Activated naive CD8-positive, alpha-beta T cell treated with anti-CD3 and anti-CD28 coated beads, Interleukin-2, amount 10 ng/mL, durations not matched to agents 7 days and 5 days (primary cell): Measurements from ENCODE around the gene PTPRJ. TPM values are rescaled to one million over a fixed set of nuclear protein-coding genes. Genes with fewer than 3 reads are reported as not detected.

Experiments used
- ATAC-seq: fragments of 150-1000 bp; cut with Tn5 transposase; one replicate; pipeline ENCODE4 v1.10.0; 2021; ENCODE audit warnings: low read depth, moderate library complexity
- POLR2A ChIA-PET: fragments of 350-600 bp; sonication (Branson Sonifier 250); formaldehyde crosslinking; loops from one replicate; lab custom pipeline; 2021; ENCODE audit warnings: antibody characterized with exemption; lab: Charles Lee
- DNase-seq: peaks from one replicate; pipeline ENCODE4 v3.0.0; 2021
- H3K27ac Mint-ChIP-seq: one replicate; pipeline ENCODE4 v1.8.0; 2022; ENCODE audit warnings: mild to moderate bottlenecking, mixed read lengths
- H3K27me3 Mint-ChIP-seq: one replicate; pipeline ENCODE4 v1.8.0; 2022; ENCODE audit warnings: mild to moderate bottlenecking, moderate library complexity, mixed read lengths
- H3K36me3 Mint-ChIP-seq: one replicate; pipeline ENCODE4 v1.8.0; 2021; ENCODE audit warnings: mild to moderate bottlenecking, mixed read lengths
- H3K4me1 Mint-ChIP-seq: one replicate; pipeline ENCODE4 v1.8.0; 2021; ENCODE audit warnings: mixed read lengths
- H3K4me3 Mint-ChIP-seq: one replicate; pipeline ENCODE4 v1.8.0; 2022; ENCODE audit warnings: mild to moderate bottlenecking, moderate library complexity, mixed read lengths
- H3K9me3 Mint-ChIP-seq: one replicate; pipeline ENCODE4 v1.8.0; 2021; ENCODE audit warnings: mixed read lengths
- total RNA-seq, 2 experiments: library from RNA; stranded (reverse); gene quantifications; one replicate each; pipeline ENCODE4 v1.2.3, GENCODE V29; 2021

The PTPRJ gene
- total RNA-seq, 2 experiments from 2014 or later = 51.5 to 53.5 TPM

DNA sequence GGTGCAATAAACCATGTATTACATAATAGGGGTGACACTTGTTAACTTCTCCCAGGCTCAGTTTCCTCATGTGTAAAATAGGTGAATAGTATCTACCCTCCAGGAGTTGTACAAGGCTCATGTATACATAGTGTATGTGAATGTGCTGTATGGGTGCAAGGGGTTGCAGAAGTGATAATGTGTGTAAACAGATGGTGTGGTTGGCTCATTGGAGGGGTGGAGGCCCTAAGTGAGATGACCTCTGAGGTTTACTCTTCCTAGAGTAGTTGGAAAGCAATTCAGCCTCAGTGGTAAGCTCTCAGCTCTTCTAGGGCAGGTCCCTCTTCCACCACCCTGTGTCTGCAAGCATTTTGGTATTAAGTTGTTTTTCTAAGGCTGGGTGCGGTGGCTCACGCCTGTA lies 102.4 kb downstream of the PTPRJ start:
- DNase-seq (no peak), ATAC-seq (no peak)
- H3K27me3 Mint-ChIP-seq = no peaks in the 10 kb centered on the region
- peaks cover 35% of the 10 kb centered on the region for H3K4me1 Mint-ChIP-seq
- peaks cover 24% of the 10 kb centered on the region for H3K36me3 Mint-ChIP-seq
- H3K27ac Mint-ChIP-seq = no peak overlapping the region
- H3K9me3 Mint-ChIP-seq = no peaks in the 10 kb centered on the region
- no peak overlapping the region for H3K4me3 Mint-ChIP-seq
- POLR2A ChIA-PET = interaction anchor here (0.8 kb wide), 1 partner anchor 27 kb away, joined by 3 read pairs; no protein-coding TSS in a partner anchor

DNA sequence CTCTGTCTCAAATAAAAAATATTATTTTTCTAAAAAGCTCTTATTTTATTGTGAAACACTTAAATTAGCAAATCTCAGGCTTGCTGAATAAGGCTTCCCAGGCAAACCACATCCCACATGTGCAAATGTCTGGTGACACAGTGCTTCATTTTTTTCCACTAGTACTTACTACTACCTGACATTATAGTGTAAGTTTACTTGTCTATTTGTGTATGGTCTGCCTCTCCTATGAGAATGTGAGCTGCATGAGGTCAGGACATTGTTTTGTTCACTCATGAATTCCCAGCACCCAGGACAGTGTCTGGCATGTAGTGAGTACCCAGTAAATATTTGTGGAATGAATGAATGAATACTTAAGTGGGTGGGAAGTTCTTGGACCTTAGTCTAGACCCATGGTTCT lies 103.1 kb downstream of the PTPRJ start:
- Mint-ChIP-seq H3K36me3 (peaks cover 19% of the 10 kb centered on the region), H3K27ac (no peak overlapping the region), H3K4me3 (no peak overlapping the region), H3K27me3 (no peaks in the 10 kb centered on the region), H3K9me3 (no peaks in the 10 kb centered on the region), H3K4me1 (peaks cover 31% of the 10 kb centered on the region)
- no peak for ATAC-seq
- no peak for DNase-seq
- POLR2A ChIA-PET = interaction anchor here (0.6 to 0.8 kb wide), 2 partner anchors 21 to 27 kb away, joined by 3 to 6 read pairs; no protein-coding TSS in a partner anchor

DNA sequence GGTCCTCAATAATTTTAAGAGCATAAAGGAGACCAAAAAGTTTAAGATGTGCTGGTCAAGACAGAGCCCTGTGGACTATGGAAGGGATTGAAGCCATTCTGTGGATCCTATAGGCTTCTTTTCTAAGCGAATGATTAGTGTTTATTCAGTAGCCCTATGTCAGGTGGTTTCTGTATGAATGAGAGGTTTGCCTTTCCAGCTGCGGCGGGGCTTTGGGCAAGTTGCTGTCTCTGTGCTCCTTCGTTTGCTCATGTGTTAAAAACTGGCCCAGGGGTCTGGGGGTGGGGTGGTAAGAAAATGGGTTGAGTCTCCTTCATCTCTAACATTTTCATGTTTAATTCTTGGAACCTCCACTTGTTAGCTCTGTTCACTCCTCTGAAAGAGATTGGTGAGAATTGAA lies 105.3 kb downstream of the PTPRJ start:
- DNase-seq = no peak
- H3K36me3 Mint-ChIP-seq = peaks cover 12% of the 10 kb centered on the region
- POLR2A ChIA-PET = no interaction called here
- H3K9me3 Mint-ChIP-seq = no peaks in the 10 kb centered on the region
- no peaks in the 10 kb centered on the region for H3K27me3 Mint-ChIP-seq
- H3K4me1 Mint-ChIP-seq = peaks cover 32% of the 10 kb centered on the region
- no peak overlapping the region for H3K4me3 Mint-ChIP-seq
- no peak overlapping the region for H3K27ac Mint-ChIP-seq
- no peak for ATAC-seq

DNA sequence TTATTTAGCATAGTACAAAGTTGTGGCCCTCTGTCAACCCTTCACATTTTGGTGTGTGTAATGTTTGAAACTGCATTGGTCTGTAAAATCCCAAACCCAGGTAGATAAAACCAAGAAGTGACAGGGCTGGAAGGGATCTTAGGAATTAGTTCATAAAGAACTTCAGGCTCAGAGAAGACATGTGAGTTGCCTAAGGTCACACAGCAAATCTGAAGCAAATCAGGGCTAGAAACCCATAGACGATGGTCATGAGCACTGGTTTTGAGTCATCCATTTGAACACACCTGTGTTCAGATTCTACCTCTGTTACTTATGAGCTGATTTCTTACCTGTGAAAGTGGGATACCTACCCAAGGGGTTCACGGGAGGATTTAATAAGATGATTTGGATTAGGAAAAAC lies 107.1 kb downstream of the PTPRJ start:
- H3K4me1 Mint-ChIP-seq = peaks cover 25% of the 10 kb centered on the region
- no peaks in the 10 kb centered on the region for H3K9me3 Mint-ChIP-seq
- H3K36me3 Mint-ChIP-seq = peaks cover 9% of the 10 kb centered on the region
- no peak for DNase-seq
- no peak overlapping the region for H3K4me3 Mint-ChIP-seq
- POLR2A ChIA-PET = no interaction called here
- ATAC-seq = no peak
- no peak overlapping the region for H3K27ac Mint-ChIP-seq
- no peaks in the 10 kb centered on the region for H3K27me3 Mint-ChIP-seq

DNA sequence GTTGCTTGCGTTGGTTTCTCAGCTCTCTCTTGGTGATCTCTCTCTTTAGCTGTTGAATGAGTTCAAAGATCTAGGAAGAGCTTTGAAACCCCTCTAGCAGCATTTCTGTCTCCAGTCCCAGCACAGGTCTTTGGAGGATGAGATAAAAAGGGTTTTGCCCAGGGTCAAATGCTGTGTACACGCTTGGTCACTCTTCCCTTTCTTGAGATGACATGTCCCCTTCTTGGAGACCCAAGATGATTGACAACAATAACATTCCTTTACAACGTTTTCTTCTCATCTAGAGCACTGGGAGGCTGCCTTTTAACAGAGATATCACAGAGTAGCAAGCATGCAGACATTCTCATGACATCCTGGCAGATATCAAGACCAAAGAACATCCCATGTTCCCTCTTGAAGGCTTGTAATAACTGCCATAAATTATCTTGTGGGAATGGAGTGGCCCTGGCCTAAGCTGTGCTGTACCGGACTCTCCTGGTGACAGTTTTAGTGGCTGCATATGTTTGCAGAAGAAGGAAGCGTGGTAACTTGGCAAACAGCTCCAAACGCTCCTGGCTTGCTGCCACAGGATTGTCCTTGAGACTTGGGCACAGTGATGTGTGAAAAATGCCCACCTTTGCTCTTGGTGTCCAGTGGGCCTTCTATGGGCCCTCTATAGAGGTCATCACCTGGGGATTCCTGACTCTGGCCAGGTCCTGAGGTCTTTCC lies 107.8 kb downstream of the PTPRJ start:
- peaks cover 9% of the 10 kb centered on the region for H3K36me3 Mint-ChIP-seq
- POLR2A ChIA-PET = interaction anchor here (0.6 kb wide), 1 partner anchor 696 kb away, joined by 6 read pairs; no protein-coding TSS in a partner anchor
- ATAC-seq = no peak
- DNase-seq = no peak
- H3K9me3 Mint-ChIP-seq = no peaks in the 10 kb centered on the region
- peaks cover 22% of the 10 kb centered on the region for H3K4me1 Mint-ChIP-seq
- H3K27ac Mint-ChIP-seq = no peak overlapping the region
- no peaks in the 10 kb centered on the region for H3K27me3 Mint-ChIP-seq
- H3K4me3 Mint-ChIP-seq = no peak overlapping the region

DNA sequence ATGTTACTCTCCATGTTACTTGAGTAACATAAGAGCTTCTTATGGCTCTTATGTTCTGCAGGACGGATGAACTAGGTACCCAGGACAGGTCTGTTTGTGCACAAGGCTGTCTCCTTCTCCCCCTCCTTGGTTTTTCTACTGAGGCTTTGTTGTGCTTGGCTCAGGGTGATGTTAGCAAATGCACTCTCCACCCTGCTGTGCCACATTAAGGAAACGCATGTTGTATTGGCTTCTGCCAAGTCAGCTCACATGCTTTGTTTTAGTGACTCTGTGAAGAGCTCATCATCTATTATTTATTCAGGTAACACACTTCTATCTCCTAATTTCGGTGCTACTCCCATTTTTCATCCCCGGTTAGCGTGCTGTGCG lies 108.3 kb downstream of the PTPRJ start:
- H3K27ac Mint-ChIP-seq = no peak overlapping the region
- DNase-seq = no peak
- peaks cover 7% of the 10 kb centered on the region for H3K36me3 Mint-ChIP-seq
- ATAC-seq = no peak
- no peaks in the 10 kb centered on the region for H3K27me3 Mint-ChIP-seq
- no peaks in the 10 kb centered on the region for H3K9me3 Mint-ChIP-seq
- no peak overlapping the region for H3K4me3 Mint-ChIP-seq
- peaks cover 19% of the 10 kb centered on the region for H3K4me1 Mint-ChIP-seq
- POLR2A ChIA-PET = interaction anchor here (0.6 kb wide), 1 partner anchor 696 kb away, joined by 6 read pairs; no protein-coding TSS in a partner anchor

DNA sequence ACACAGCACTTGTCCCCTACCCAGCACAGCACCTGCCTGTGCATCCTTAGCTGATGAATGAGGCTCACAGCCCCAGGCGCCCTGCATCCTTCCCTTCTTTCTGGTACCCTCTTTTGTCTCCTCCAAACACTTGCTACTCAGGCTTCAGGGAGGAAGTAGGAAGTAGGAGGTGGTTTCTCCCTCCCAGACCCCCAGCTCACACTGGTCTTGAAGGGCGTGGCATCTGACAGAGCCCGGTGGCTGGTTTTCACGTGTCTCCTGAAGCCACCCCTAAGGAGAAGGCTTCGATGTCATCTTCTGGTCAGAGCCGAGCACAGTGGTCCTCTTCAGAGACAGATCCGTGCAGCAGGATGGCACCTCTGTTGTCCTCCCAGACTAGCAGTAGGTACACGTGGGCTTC lies 109.8 kb downstream of the PTPRJ start:
- Mint-ChIP-seq H3K27me3 (no peaks in the 10 kb centered on the region), H3K27ac (peak overlapping the region; percentile 4), H3K9me3 (no peaks in the 10 kb centered on the region), H3K36me3 (peaks cover 5% of the 10 kb centered on the region), H3K4me3 (no peak overlapping the region), H3K4me1 (peaks cover 27% of the 10 kb centered on the region)
- POLR2A ChIA-PET = interaction anchor here (0.6 kb wide), 1 partner anchor 207 kb away, joined by 3 read pairs; no protein-coding TSS in a partner anchor
- no peak for DNase-seq
- ATAC-seq = peak; percentile 26

DNA sequence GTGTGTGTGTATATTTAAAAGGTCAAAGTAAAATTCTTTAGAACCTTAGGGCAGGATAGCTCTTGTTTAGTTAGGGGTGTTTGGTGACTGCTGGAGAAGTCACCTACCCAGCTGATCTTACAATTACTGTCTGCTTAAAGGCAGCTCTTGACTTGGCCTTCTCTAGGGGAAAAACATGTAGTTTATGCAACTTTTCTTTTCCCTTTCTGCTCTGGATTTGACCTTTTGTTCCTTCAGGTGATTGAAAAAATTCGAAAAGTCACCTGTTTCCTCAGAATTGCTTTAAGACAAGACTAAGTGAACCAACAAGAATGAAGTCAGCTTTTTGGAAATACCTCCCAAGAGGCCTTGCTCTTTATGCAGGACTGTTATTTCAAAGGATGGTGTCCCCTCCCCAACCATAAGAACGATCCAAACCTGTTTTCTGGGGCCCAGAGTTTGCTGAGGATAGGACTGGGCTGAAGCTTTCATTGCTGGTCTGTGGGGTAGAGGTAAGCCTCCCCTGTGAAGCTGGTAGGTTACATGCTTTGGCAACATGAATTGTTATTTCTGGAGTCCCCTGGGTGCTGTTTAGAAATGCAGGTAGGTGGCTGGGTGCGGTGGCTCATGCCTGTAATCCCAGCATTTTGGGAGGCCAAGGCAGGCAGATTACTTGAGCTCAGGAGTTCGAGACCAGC lies 111.2 kb downstream of the PTPRJ start:
- Mint-ChIP-seq H3K4me1 (peaks cover 33% of the 10 kb centered on the region), H3K27me3 (no peaks in the 10 kb centered on the region), H3K4me3 (no peak overlapping the region), H3K27ac (no peak overlapping the region), H3K36me3 (peaks cover 6% of the 10 kb centered on the region), H3K9me3 (no peaks in the 10 kb centered on the region)
- ATAC-seq (no peak), DNase-seq (no peak)
- POLR2A ChIA-PET = interaction anchor here (0.6 kb wide), 1 partner anchor 40 kb away, joined by 3 read pairs; no protein-coding TSS in a partner anchor

DNA sequence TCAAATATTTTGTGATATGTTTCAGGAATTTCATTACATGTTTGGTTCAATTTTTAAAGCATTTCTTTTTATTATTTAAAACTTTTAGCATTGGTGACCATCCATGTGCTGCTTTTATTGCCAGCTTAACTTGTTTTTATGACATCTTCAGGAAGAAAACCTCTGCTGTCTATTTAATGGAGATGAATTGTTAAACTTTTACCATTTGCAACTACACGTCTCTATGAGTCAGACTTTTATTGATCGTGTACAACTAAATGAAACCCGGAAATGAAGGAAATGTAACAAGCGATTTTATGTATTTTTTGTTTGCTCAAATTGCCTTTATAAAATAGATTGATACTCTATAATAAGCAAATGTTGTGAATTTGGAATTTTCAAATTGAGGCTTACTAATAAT lies 113.0 kb downstream of the PTPRJ start:
- POLR2A ChIA-PET = no interaction called here

DNA sequence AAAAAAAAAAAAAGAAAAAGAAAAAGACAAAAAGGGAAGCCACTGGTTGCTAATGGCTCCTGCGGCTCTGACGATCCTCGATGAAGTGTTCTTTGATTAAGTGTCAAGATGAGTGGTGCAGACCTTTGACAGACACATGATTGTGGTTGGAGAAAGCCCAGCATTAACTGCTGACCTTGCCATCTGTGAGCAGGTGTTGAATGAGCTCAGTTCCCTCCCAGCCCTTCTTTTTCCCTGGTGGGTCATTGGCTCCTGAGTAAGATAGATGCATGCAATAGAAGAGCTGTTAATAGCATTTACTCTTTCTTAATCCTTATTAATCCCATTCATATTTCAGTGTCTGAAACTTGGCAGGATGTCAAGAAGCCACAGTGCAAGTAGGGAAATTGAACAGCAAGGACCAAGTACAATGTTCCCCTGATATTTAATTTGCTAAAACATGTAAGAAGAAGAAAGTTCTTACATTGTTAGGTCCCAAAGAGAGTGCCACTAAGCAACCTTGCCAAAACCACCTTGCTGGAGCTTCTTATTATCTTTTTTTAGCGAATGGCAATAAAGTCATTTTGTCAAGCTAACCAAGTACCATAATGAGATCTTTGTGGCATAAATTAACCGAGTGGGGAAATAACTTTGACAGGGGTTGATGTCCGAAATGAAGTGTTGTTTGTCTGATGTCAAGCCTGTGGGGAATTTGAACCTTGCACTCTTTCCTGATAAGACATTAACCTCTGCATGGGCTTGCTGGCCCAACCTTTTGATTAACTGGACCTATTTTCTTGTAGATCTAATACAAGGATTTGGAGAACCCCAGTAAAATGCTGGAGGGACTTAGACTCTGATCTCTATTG lies 113.7 kb downstream of the PTPRJ start:
- H3K9me3 Mint-ChIP-seq = no peaks in the 10 kb centered on the region
- ATAC-seq (no peak), DNase-seq (no peak)
- H3K27ac Mint-ChIP-seq = no peak overlapping the region
- peaks cover 7% of the 10 kb centered on the region for H3K36me3 Mint-ChIP-seq
- no peak overlapping the region for H3K4me3 Mint-ChIP-seq
- POLR2A ChIA-PET = no interaction called here
- H3K27me3 Mint-ChIP-seq = no peaks in the 10 kb centered on the region
- H3K4me1 Mint-ChIP-seq = peaks cover 36% of the 10 kb centered on the region

More for the DNA sequence above, 113.0 kb downstream of the PTPRJ start:
- no peak overlapping the region for H3K4me3 Mint-ChIP-seq
- no peak overlapping the region for H3K27ac Mint-ChIP-seq
- H3K4me1 Mint-ChIP-seq = peaks cover 36% of the 10 kb centered on the region
- ATAC-seq (no peak), DNase-seq (no peak)
- peaks cover 7% of the 10 kb centered on the region for H3K36me3 Mint-ChIP-seq
- H3K27me3 Mint-ChIP-seq = no peaks in the 10 kb centered on the region
- H3K9me3 Mint-ChIP-seq = no peaks in the 10 kb centered on the region

DNA sequence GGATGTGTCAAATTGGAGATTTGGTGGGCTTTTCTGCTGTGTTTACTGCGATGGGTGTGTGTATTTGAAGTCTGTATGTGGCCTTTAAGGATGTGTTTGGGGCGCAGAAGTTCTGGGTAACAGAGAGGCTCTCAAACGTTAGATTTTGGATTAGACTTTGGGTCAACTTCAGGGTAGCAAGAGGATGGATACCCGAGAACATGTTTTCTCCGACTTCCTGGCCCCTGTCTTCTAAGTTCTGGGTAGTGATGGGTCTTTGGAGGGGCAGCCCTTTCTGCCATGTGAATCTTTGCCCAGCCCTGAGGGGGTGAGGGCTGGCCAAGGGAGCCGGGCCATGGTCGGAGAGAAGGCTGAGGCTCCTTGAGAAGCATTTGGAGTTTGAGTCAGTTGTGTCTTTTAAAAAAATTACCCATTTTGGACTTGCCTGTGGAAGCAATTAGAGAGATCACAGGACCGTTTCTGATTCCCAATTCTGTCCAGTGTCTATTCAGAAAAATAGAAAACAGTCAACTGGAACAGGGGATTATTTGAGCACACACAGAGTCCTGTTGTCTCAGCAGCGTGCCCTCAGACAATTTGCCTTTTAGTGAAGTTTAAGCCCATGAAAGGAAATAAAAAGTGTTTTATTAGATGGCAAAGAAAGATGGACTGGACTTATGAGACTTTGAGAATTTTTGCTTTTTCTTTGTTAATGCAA lies 114.4 kb downstream of the PTPRJ start:
- H3K36me3 Mint-ChIP-seq = peaks cover 7% of the 10 kb centered on the region
- H3K4me3 Mint-ChIP-seq = no peak overlapping the region
- H3K27me3 Mint-ChIP-seq = no peaks in the 10 kb centered on the region
- DNase-seq = no peak
- ATAC-seq = no peak
- no peak overlapping the region for H3K27ac Mint-ChIP-seq
- H3K4me1 Mint-ChIP-seq = peaks cover 37% of the 10 kb centered on the region
- H3K9me3 Mint-ChIP-seq = no peaks in the 10 kb centered on the region
- POLR2A ChIA-PET = interaction anchor here (1.2 kb wide), 1 partner anchor 14 kb away, joined by 3 read pairs; no protein-coding TSS in a partner anchor

DNA sequence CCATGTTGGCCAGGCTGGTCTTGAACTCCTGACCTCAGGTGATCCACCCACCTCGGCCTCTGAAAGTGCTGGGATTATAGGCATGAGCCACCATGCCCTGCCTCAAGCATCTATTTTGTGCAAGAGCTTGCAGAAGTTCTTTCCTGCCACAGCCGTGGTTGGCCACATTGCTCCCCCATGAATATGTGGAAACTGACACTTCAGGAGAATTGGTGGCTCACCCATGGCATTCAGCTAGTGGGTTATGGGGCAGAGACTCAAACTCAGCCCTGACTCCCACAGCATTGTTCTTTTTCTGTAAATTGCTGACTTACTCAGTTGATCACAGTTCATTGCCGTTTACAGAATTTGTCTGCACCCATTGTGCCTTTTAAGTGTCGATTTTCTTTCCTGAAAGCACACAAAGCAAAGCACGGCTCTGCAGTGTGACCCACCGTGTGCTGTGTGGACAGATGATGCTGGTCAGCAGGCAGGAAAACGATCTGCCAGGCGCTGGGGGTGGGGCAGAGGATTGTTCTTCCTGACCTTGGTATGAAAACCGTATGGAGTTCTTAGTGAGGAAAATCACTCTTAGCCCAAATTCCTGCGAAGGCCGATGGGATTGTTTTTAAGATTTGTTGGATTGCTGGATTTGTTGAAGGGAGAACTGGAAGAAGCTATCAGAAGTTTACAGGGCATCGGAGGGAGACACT lies 115.6 kb downstream of the PTPRJ start:
- DNase-seq = no peak
- no peak overlapping the region for H3K27ac Mint-ChIP-seq
- no peaks in the 10 kb centered on the region for H3K9me3 Mint-ChIP-seq
- H3K4me1 Mint-ChIP-seq = peaks cover 27% of the 10 kb centered on the region
- POLR2A ChIA-PET = interaction anchor here (1.2 kb wide), 1 partner anchor 15 kb away, joined by 3 read pairs; no protein-coding TSS in a partner anchor
- H3K36me3 Mint-ChIP-seq = peaks cover 6% of the 10 kb centered on the region
- no peak overlapping the region for H3K4me3 Mint-ChIP-seq
- no peak for ATAC-seq
- H3K27me3 Mint-ChIP-seq = no peaks in the 10 kb centered on the region
